ENCODE data around the gene BMPER.

The BMPER gene

GRCh38 chr7:34111031-34111430, 205.7 kb downstream of the BMPER start:
- TF ChIP-seq CTCF (conservative IDR thresholded peaks at IDR 0.05): no peak
- TF ChIP-seq ZFX (IDR thresholded peaks at IDR 0.05): no peak
- H3K27ac ChIP-seq: no peak overlapping the region

- no peak for TF ChIP-seq ZFX (IDR thresholded peaks at IDR 0.05)
- no peak for TF ChIP-seq CTCF (conservative IDR thresholded peaks at IDR 0.05)
- no peak overlapping the region for H3K27ac ChIP-seq
Observed at GRCh38 chr7:34115503-34115902, 210.2 kb downstream of the BMPER start.

- TF ChIP-seq ZFX (IDR thresholded peaks at IDR 0.05): no peak
- TF ChIP-seq CTCF (conservative IDR thresholded peaks at IDR 0.05): no peak
- H3K27ac ChIP-seq: no peak overlapping the region
Observed at GRCh38 chr7:34117573-34117972, 212.2 kb downstream of the BMPER start.

GRCh38 chr7:34121366-34121765, 216.0 kb downstream of the BMPER start:
- H3K27ac ChIP-seq: peak overlapping the region; percentile 46
- TF ChIP-seq CTCF (conservative IDR thresholded peaks at IDR 0.05) (no peak), ZFX (IDR thresholded peaks at IDR 0.05) (no peak)

GRCh38 chr7:34123316-34123715, 218.0 kb downstream of the BMPER start:
- TF ChIP-seq CTCF (conservative IDR thresholded peaks at IDR 0.05) (no peak), ZFX (IDR thresholded peaks at IDR 0.05) (no peak)

GRCh38 chr7:34124765-34125164, 219.4 kb downstream of the BMPER start:
- H3K27ac ChIP-seq: no peak overlapping the region
- TF ChIP-seq ZFX (IDR thresholded peaks at IDR 0.05) (no peak), CTCF (conservative IDR thresholded peaks at IDR 0.05) (no peak)

More at GRCh38 chr7:34123316-34123715, 218.0 kb downstream of the BMPER start:
- H3K27ac ChIP-seq: no peak overlapping the region

GRCh38 chr7:34128762-34129161, 223.4 kb downstream of the BMPER start:
- no peak overlapping the region for H3K27ac ChIP-seq
- TF ChIP-seq CTCF (conservative IDR thresholded peaks at IDR 0.05): no peak
- TF ChIP-seq ZFX (IDR thresholded peaks at IDR 0.05): no peak
